Medulla oblongata (tissue), 1 donor: ENCODE data around the gene TEX22.
A peak's percentile ranks its signal among the peaks of the same experiment; 100 is the strongest.

ENCODE experiments used
- DNase-seq: peaks from one replicate; pipeline ENCODE4 v3.0.0-alpha.2; 2015; ENCODE audit errors: extremely low spot score

The TEX22 gene

GRCh38 chr14:105384041-105384557 is 14.2 kb upstream of the TEX22 start:
- no peak for DNase-seq

- no peak for DNase-seq
Measured at GRCh38 chr14:105384605-105385321, 13.6 kb upstream of the TEX22 start.

- no peak for DNase-seq
Measured at GRCh38 chr14:105385322-105385637, 13.1 kb upstream of the TEX22 start.

- DNase-seq: peak; percentile 27
Measured at GRCh38 chr14:105385698-105386365, 12.5 kb upstream of the TEX22 start.

- no peak for DNase-seq
Measured at GRCh38 chr14:105386581-105387529, 11.5 kb upstream of the TEX22 start.

- DNase-seq: no peak
Measured at GRCh38 chr14:105387530-105387922, 10.8 kb upstream of the TEX22 start.

- peak; percentile 48 for DNase-seq
Measured at GRCh38 chr14:105388110-105388951, 10.0 kb upstream of the TEX22 start.

GRCh38 chr14:105388976-105389375 is 9.4 kb upstream of the TEX22 start:
- no peak for DNase-seq

GRCh38 chr14:105389534-105389933 is 8.8 kb upstream of the TEX22 start:
- DNase-seq: peak; percentile 35

- peak; percentile 59 for DNase-seq
Measured at GRCh38 chr14:105389976-105390848, 8.1 kb upstream of the TEX22 start.

- DNase-seq: no peak
Measured at GRCh38 chr14:105390849-105391500, 7.4 kb upstream of the TEX22 start.

GRCh38 chr14:105391541-105391940 is 6.8 kb upstream of the TEX22 start:
- DNase-seq: no peak

GRCh38 chr14:105392131-105393090 is 5.9 kb upstream of the TEX22 start:
- no peak for DNase-seq

GRCh38 chr14:105393151-105393550 is 5.2 kb upstream of the TEX22 start:
- no peak for DNase-seq

- no peak for DNase-seq
Measured at GRCh38 chr14:105394714-105395537, 3.4 kb upstream of the TEX22 start.

- no peak for DNase-seq
Measured at GRCh38 chr14:105395538-105395854, 2.8 kb upstream of the TEX22 start.

- no peak for DNase-seq
Measured at GRCh38 chr14:105397350-105397931, 897 bp upstream of the TEX22 start.
